ENCODE data around the gene GABARAP. TPM values are rescaled to one million over a fixed set of nuclear protein-coding genes. Genes with fewer than 3 reads are reported as not detected.

GABARAP gene
- total RNA-seq, 2 donors from 2014 or later, result 264 to 317 TPM

GRCh38 chr17:7279448-7279847, 37.2 kb upstream of the GABARAP start:
- no peaks in the 10 kb centered on the region for H3K9me3 Mint-ChIP-seq
- H3K9ac ChIP-seq (ENCODE audit: extremely low read depth, low read length, poor library complexity, severe bottlenecking), result no peak overlapping the region
- no peak overlapping the region for H3K4me3 ChIP-seq (ENCODE audit: low read length)
- no peaks in the 10 kb centered on the region for H3K36me3 Mint-ChIP-seq (ENCODE audit: low read depth)
- DNase-seq, result no peak
- no peaks in the 10 kb centered on the region for H3K9me3 ChIP-seq (ENCODE audit: control insufficient read depth, low read length)
- no peaks in the 10 kb centered on the region for H3K36me3 ChIP-seq (ENCODE audit: control insufficient read depth, insufficient read depth, low read length)
- WGBS, 2 experiments (ENCODE audit: insufficient coverage in 1 of 2, insufficient read length in 1 of 2), result 91 to 94% methylated on average over 7 of the region's 8 CpGs
- peaks cover 31% of the 10 kb centered on the region for H3K27me3 Mint-ChIP-seq (ENCODE audit: insufficient read depth)
- TF ChIP-seq CTCF (conservative IDR thresholded peaks at IDR 0.05), result no peak
- H3K4me3 Mint-ChIP-seq, result no peak overlapping the region
- H3K4me1 Mint-ChIP-seq, result peaks cover 6% of the 10 kb centered on the region
- H3K27ac Mint-ChIP-seq, result no peak overlapping the region
- H3K27me3 ChIP-seq (ENCODE audit: control insufficient read depth, insufficient read depth, low read length, poor library complexity, severe bottlenecking), result peaks cover 16% of the 10 kb centered on the region
- peaks cover 5% of the 10 kb centered on the region for H3K4me1 ChIP-seq (ENCODE audit: control insufficient read depth, insufficient read depth, low read length)
- no peak overlapping the region for H3K27ac ChIP-seq (ENCODE audit: low read depth, low read length)

GRCh38 chr17:7266784-7267183, 24.5 kb upstream of the GABARAP start:
- 93% methylated on average over 1 of the region's 1 CpG; no CpG with 5 or more reads in 1 of the 2 experiments for WGBS, 2 experiments (ENCODE audit: insufficient coverage in 1 of 2, insufficient read length in 1 of 2)
- no peak for DNase-seq
- Mint-ChIP-seq H3K4me3 (no peak overlapping the region), H3K27ac (no peak overlapping the region), H3K36me3 (ENCODE audit: low read depth) (peaks cover 2% of the 10 kb centered on the region), H3K9me3 (no peaks in the 10 kb centered on the region), H3K4me1 (peaks cover 12% of the 10 kb centered on the region), H3K27me3 (ENCODE audit: insufficient read depth) (no peaks in the 10 kb centered on the region)
- Histone ChIP-seq H3K4me1 (ENCODE audit: control insufficient read depth, insufficient read depth, low read length) (no peaks in the 10 kb centered on the region), H3K9me3 (ENCODE audit: control insufficient read depth, low read length) (no peaks in the 10 kb centered on the region), H3K27me3 (ENCODE audit: control insufficient read depth, insufficient read depth, low read length, poor library complexity, severe bottlenecking) (peaks cover 20% of the 10 kb centered on the region), H3K36me3 (ENCODE audit: control insufficient read depth, insufficient read depth, low read length) (no peaks in the 10 kb centered on the region), H3K4me3 (ENCODE audit: low read length) (no peak overlapping the region), H3K27ac (ENCODE audit: low read depth, low read length) (no peak overlapping the region), H3K9ac (ENCODE audit: extremely low read depth, low read length, poor library complexity, severe bottlenecking) (no peak overlapping the region)
- no peak for TF ChIP-seq CTCF (conservative IDR thresholded peaks at IDR 0.05)

- Histone ChIP-seq H3K4me3 (ENCODE audit: low read length) (peak overlapping the region; percentile 73), H3K36me3 (ENCODE audit: control insufficient read depth, insufficient read depth, low read length) (peaks cover 9% of the 10 kb centered on the region), H3K9me3 (ENCODE audit: control insufficient read depth, low read length) (no peaks in the 10 kb centered on the region), H3K9ac (ENCODE audit: extremely low read depth, low read length, poor library complexity, severe bottlenecking) (no peak overlapping the region), H3K27me3 (ENCODE audit: control insufficient read depth, insufficient read depth, low read length, poor library complexity, severe bottlenecking) (peaks cover 36% of the 10 kb centered on the region), H3K27ac (ENCODE audit: low read depth, low read length) (no peak overlapping the region), H3K4me1 (ENCODE audit: control insufficient read depth, insufficient read depth, low read length) (no peaks in the 10 kb centered on the region)
- no peak for DNase-seq
- Mint-ChIP-seq H3K36me3 (ENCODE audit: low read depth) (peaks cover 10% of the 10 kb centered on the region), H3K27me3 (ENCODE audit: insufficient read depth) (no peaks in the 10 kb centered on the region), H3K27ac (peak overlapping the region; percentile 95), H3K9me3 (no peaks in the 10 kb centered on the region), H3K4me3 (peak overlapping the region; percentile 98), H3K4me1 (peaks cover 12% of the 10 kb centered on the region)
- 67 to 70% methylated on average over 4 of the region's 4 CpGs for WGBS, 2 experiments (ENCODE audit: insufficient coverage in 1 of 2, insufficient read length in 1 of 2)
- TF ChIP-seq CTCF (conservative IDR thresholded peaks at IDR 0.05), result no peak
Measured at GRCh38 chr17:7263801-7264078, 21.5 kb upstream of the GABARAP start.

All from endodermal cell (in vitro differentiated cells).